Vein endothelial cell (primary cell): ENCODE results near the gene OR51G1. TPM values are rescaled to one million over a fixed set of nuclear protein-coding genes. Genes with fewer than 3 reads are reported as not detected.

Source experiments
- total RNA-seq: library from RNA; depleted of rRNA; stranded (reverse); fragments of >200 nt; gene quantifications from 2 replicates; pipeline ENCODE4 v1.2.3, GENCODE V29; 2012

Gene OR51G1
- not detected in 2 replicates for total RNA-seq

GRCh38 chr11:4924239-4924638 is at the start of gene OR51G1:
Gene OR51G1, minus strand, starts transcription at chr11:4924339. Its CDS starts 0 bp downstream, at chr11:4924339.

GRCh38 chr11:4955613-4956012 is 31.5 kb upstream of the OR51G1 start, which contains the start of gene OR51A2:
Gene OR51A2, minus strand, starts transcription at chr11:4955713. Its CDS starts 0 bp downstream, at chr11:4955713.

GRCh38 chr11:4947505-4947904 is 23.4 kb upstream of the OR51G1 start, which contains the start of gene OR51A4:
Gene OR51A4, minus strand, starts transcription at chr11:4947605. Its CDS starts 505 bp downstream, at chr11:4947100.

GRCh38 chr11:4919250-4919649 is 4.9 kb downstream of the OR51G1 start, which contains the start of gene OR51G2:
Gene OR51G2, minus strand, starts transcription at chr11:4919350. Its CDS starts 3,687 bp downstream, at chr11:4915663.

GRCh38 chr11:4903484-4903883 is 20.7 kb downstream of the OR51G1 start, which contains the start of gene OR51A7:
Gene OR51A7, plus strand, starts transcription at chr11:4903783. Its CDS starts 3,587 bp downstream, at chr11:4907370.

GRCh38 chr11:4881860-4882500 is 42.2 kb downstream of the OR51G1 start, which contains the start of gene OR51T1:
Gene OR51T1, plus strand, starts transcription at chr11:4881900. Its CDS starts 0 bp downstream, at chr11:4881900.

Other genes with a start within 250 kb of the OR51G1 start
- not detected in 2 replicates for gene OR51E2, start 226.5 kb downstream of the OR51G1 start, total RNA-seq
- gene MMP26, start 219.6 kb downstream of the OR51G1 start, total RNA-seq = not detected in 2 replicates
- not detected in 2 replicates for gene OR51F1, start 154.4 kb downstream of the OR51G1 start, total RNA-seq
- not detected in 2 replicates for gene OR52R1, start 120.0 kb downstream of the OR51G1 start, total RNA-seq
- gene OR51F2, start 103.0 kb downstream of the OR51G1 start, total RNA-seq = not detected in 2 replicates
- not detected in 2 replicates for gene OR51S1, start 75.1 kb downstream of the OR51G1 start, total RNA-seq
- not detected in 2 replicates for gene OR51T1, start 42.4 kb downstream of the OR51G1 start, total RNA-seq
- not detected in 2 replicates for gene OR51A7, start 20.6 kb downstream of the OR51G1 start, total RNA-seq
- not detected in 2 replicates for gene OR51G2, start 5.0 kb downstream of the OR51G1 start, total RNA-seq
- gene OR51A4, start 23.3 kb upstream of the OR51G1 start, total RNA-seq = not detected in 2 replicates
- gene OR51A2, start 31.4 kb upstream of the OR51G1 start, total RNA-seq = not detected in 2 replicates
- gene OR51L1, start 70.5 kb upstream of the OR51G1 start, total RNA-seq = not detected in 2 replicates
- gene OR52J3, start 122.2 kb upstream of the OR51G1 start, total RNA-seq = not detected in 2 replicates
- not detected in 2 replicates for gene OR52E2, start 135.3 kb upstream of the OR51G1 start, total RNA-seq
- gene OR52E1, start 145.2 kb upstream of the OR51G1 start, total RNA-seq = not detected in 2 replicates
- not detected in 2 replicates for gene OR52A5, start 214.0 kb upstream of the OR51G1 start, total RNA-seq
- gene OR52A1, start 230.4 kb upstream of the OR51G1 start, total RNA-seq = not detected in 2 replicates